Stimulated activated CD4-positive, alpha-beta T cell treated with anti-CD3 and anti-CD28 coated beads, TNF-alpha, amount 100 ng/mL, for 4 hours (primary cell): ENCODE results near the gene TXLNB.

Source experiments
- DNase-seq, 3 experiments: peaks; one replicate each; pipeline ENCODE4 v3.0.0-alpha.2; 2020; ENCODE audit warnings: low read depth in 3 of 3

Gene TXLNB

DNA sequence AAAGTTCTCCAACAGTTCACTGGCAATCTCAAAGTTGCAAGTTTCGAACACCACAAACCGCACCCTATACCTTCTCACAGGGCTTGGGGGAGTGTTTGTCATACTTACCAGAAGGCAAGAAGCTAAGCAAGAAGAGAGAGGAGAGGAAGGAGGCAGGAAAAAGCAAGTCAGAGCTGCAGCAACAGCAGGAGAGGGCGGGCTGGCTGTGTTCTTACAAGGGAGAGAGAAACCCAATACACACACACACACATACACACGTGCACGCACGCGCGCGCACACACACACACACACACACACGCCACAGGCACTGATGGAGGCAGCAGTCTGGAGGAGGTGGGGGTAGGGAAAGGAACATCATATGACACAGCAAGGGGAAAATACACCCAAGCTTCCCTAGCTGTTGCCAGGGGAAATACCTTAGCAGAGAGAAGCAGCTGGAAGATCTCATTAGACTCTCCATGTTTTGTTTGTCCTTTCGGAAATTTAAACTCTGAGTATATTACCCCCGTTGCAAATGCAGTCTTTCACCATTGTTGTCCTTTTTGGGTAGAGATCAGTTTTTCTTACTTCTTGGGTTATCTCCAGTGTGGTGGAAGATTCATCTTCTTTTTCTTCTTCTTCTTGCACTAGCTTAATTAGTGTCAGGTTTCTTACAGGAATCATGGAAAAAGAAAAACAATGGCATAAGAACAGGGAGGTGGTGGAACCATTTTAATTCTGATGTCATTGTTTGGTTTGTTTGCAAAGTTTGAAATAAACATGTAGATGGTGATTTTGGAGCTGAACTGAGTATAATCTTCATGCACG lies at the start of gene TXLNB:
Gene TXLNB, minus strand, starts transcription at position 186 of the 807 bp plus-strand sequence. CDS start 3,099 bp downstream, outside the sequence.
- peak; percentile 49 to 86 (median 69) for DNase-seq

DNA sequence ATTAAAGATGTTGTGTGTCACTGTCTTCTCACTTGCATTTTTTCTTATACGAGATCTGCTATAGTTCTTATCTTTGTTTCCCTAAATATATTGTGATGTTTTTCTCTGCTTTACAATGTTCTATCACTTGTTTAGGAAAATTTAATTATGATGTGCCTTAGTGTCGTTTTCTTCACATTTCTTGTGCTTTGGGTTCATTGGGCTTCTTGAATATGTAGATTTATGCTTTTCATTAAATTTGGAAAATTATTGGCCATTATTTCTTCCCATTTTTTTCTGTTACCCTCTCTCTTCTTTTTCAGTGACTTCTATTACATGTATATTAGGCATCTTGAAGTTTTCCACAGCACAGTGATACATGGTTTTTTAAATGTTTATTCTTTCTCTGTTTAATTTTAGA lies 49.3 kb upstream of the TXLNB start:
- DNase-seq: no peak

DNA sequence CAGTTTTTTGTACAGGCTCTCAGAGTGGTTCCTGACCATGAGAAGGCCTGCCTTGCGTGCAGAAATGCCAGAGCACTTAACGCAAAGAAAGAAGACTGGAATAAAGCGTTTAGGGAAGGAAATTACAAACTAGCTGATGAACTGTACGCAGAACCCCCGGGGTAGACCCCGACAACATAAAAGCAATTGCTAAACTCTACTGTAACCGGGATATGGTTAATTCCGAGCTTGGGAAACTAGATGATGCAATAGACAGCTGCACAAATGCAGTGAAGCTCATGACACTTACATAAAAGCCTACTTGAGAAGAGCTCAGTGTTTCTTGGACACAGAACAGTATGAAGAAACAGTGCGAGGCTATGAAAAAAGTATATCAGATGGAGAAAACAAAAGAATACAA lies 47.0 kb upstream of the TXLNB start:
- no peak for DNase-seq

DNA sequence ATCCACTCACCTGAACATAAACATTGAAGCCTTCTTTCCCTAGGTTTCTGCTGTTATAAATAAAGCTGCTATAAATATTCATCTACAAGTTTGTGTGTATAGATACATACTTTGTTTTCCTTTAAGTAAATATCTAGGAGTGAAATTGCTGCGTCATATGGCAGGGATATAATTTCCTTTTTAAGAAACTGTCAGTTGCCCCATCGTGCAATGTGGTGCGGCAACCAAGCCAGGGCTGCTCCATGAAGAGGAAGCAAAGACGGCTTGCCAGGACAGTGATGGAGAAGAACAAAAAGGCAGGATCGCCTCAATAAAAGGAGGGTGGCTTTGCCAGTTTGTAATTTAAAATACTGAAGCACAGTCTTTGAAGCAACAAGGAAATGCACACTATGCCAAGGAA lies 46.0 kb upstream of the TXLNB start:
- DNase-seq: no peak

DNA sequence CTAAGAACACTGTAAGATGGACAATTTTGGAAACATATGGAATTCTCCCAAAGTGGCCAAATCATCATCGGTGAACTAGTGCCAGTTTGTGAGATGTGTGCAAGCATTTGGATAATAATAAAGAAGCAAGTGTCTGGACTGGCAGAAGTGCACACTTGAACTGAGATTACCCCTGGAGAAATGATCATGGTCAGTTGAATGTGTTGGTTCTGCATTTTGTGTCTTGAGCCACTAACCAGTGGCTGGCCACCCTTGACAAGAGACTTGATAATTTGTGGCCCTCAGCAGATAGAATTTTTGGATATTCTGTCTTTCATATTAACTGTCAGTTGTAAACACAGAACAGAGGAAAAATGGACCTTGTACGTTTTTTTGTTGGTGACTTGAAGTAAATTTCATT lies 45.2 kb upstream of the TXLNB start:
- DNase-seq: no peak

DNA sequence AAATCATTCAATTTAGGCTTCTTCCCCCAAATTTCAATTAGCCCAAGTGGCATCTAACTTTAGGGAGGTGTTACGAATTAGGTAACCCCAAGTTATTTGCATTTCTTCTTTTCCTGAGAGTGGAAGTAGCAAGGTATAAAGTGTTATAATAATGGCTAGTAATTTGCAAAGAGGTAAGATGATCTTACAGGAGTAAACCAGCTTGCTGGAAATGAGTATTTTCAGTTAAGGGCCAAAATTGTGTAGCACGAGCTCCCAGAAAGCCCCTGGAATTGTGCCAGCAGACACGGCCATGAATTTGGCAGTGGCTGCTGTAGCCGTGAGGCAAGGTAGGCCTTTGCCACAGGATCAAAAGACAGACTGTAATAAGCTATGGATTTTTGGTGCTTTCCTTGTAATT lies 44.7 kb upstream of the TXLNB start:
- DNase-seq: no peak

DNA sequence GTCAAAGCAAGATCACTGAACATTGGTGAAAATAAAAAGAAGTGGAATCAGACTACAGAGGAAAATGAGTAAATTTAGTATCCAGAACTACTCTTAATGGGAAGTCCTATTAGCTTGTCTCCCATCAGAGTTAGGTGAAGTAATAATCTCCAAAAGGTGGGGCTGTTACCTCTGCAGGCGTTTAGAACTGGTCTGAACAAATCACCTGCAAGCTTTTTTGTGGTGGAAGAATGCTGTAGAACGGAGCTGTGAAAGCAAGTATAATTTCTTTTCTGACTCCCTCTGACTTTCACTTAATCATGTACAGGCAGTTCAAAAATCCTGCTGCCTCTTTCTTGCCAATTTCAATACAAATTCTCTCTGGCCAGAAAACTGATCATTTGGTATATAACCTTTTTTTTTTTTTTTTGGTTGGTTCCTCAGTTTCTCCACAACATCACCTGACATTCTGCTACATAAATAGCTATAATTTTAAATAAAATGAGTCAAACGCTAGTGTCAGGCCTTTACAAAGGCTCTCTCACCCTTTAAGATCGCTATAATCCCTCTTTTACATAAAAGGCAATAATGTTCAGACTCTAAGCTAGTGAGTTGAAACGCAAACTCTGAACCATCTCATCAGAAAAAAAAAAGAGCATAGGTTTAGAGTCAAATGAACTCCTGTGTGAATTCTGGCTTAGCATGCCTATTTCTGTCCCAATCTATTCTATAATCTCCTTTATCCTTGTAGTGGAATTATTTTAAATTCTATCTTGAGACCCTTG lies 43.8 kb upstream of the TXLNB start:
- DNase-seq: no peak

DNA sequence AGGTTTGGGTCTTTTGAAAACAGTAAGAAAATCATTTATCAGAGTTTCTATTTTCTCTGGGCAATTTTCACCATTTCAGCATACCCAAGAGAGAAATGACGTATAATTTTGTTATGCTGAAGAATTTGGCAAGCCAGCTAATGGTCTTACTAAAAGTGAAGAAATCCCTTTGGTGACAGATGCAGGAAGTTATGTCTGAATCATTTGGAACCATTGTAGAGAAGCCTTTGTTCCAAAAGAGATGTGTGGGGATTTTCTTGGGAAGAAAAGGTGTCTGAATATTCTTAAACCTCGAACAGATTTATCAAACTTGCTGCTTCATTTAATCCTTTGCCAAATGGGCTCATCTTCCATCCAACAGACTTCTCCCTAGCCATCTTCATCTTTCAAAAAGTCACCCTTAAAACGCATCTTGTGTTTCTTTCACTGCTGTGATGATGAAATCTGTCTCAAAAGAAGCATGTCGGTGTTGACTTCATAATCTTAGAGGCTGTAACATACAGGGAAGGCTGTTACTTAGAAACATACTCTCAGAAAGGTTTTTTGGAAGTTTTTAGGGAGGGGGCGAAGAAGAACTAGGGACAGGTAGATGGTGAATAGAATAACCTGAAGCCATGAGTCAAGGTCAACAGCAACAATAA lies 43.1 kb upstream of the TXLNB start:
- DNase-seq: no peak

DNA sequence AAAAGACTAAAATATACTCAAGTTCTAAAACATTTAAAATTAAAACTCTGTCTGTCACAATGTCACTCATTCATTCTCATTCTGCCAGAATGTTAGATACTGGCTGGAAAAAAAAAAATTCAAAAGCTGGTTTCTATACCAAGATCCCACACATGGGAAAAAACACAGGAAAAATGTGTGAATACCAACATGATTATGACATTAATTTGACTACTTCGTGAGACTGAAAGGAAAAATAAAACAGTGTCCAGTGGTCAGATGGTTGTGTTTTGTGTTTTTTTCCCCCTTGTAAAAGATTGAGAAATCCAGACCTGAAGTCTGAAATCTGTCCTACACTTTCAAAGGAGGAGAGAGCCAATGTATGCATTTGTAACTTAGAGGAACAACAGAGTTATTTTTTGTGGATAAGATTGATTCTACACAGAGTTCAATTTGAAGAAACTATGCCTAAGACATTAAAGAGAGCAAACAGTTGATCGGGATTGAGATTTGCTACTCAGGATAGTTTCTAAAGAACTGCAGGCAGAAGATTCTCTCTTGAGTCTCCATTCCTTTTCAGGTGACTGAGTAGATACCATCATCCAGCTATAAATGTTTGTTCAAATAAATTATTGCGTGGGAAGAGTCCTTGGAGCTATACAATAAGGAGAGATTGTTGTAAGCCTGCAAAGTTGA lies 39.2 kb upstream of the TXLNB start:
- DNase-seq: no peak

DNA sequence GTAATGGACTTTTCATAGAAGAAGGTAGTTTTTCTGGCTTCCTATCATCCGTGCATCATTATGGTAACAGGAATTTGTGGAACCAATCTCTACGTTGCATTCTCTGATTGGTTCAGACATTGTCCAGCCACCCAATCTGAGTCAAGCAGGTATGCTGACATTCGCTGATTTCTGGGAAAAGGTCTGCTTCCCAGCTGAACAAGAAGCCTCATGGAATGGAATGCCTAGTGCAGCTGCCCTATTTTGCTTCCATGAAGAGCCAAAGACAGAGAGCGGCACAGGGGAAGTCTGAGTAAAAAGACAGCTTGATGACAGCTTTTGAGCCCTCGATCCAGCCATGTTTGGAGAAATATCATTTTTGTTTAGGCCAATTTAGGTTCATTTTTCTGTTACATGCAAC lies 38.5 kb upstream of the TXLNB start:
- no peak for DNase-seq

DNA sequence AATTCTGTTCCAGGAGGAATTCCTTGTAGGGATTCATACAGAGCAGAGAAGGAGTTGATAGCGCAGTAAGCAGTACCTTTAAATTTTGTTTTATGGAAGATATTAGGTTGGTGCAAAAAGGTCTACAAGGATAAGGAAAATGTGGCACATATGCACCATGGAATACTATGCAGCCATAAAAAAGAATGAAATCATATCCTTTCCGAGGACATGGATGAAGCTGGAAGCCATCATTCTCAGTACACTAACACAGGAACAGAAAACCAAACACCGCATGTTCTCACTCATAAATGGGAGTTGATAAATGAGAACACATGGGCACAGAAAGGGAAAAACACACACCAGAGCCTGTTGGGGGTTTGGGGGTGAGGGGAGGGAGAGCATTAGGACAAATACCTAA lies 37.4 kb upstream of the TXLNB start:
- DNase-seq: no peak

DNA sequence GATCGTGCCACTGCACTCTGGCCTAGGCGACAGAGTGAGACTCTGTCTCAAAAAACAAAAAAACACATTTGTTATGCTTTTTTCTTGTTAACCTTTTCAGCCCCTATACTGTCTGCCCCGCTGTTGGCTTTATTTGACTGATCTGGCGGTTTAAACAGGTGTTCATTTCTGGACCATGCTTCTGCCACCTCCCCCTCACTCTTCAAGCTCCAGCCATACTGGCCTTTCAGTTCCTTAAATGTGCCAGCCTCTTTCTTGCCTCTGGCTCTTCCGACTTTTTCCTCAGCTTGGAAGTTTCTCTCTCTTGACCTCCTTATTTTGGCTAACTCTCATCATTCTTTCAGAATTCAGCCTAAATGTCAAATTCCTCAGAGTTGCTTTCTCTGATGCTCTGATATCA lies 35.2 kb upstream of the TXLNB start:
- no peak for DNase-seq

DNA sequence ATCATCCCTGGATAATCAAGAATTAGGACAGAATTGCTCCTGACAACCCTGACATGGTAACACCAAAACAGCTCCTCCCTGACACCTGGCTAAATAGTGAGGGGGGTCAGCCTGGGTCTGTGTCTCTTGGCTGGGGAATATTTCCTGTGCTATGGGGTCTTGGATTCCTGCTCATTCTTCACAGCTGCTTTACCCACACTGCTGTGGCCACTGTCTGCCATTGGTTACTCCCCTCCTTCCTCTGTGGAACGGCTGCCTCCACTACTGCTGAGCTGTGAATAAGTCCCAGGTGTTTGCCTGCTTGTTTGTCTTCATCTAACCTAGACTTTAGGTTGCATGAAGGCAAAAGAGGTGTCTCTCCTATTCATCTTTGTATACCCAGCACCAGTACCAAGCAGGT lies 33.9 kb upstream of the TXLNB start:
- DNase-seq: no peak

DNA sequence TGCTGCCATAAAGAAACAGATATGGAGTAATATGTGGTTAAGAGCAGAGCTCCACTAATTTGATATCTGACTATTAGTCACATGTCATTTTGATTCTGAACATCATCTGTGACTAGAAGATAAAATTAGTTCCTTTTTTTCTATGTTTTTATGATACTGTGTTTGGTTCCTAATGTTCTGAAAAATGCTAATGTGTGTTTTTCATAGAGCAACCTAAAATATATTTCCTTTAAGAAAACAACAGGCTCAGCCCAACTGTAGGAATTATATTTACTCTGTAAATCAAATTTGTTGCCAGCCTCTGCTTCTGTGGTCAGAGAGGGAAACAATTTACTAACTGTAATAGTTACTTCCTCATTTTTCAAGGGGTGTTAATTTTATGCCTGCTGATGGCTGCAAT lies 33.3 kb upstream of the TXLNB start:
- DNase-seq: no peak

DNA sequence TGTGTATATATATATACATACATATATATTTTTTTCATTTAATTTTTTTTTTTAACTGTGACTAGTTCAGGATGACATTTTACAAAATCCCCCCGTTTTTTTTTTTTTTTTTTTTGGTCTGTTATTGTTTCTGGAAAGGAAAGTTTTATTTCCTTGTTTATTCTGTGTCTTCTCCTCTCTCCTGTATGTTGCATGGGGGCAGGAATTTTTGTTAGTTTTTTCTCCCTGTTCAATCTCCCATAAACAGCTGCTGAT lies 32.4 kb upstream of the TXLNB start:
- DNase-seq: no peak

DNA sequence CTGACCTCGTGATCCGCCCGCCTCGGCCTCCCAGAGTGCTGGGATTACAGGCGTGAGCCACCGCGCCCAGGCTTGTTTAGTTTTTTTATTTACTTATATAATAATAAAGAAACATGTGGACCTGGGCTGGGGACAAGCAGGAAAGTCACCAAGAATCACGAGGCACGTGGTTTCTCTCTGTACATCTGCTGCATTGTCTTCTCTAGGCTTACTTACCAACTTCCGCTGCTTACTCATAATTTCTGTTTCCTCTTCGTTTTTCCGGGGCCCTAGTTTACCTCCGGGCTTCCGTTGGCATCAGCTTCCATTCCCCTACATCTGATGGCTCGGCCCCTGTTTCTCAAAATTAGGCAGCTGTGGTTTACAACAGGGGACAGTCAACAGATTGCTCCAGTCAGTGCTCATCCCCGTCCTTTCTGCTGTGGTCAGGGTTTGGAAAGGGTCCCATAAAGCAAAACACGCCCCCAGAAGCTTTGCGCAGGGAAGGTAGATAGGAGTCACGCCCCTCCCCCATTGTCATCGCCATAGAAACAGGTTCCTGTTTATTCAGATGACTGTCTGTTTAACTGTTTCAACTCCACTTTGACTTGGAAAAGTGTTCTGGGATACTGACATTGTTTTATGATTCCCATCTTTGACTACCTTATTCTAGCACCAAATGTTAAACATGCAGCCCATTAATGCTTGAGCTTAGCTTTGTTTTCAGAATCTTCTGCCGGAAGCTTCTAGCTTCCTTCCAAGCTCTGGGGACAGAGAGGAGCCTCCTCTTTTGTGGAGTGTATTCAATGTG lies 31.9 kb upstream of the TXLNB start:
- peak; percentile 44 to 64 (median 59) for DNase-seq

DNA sequence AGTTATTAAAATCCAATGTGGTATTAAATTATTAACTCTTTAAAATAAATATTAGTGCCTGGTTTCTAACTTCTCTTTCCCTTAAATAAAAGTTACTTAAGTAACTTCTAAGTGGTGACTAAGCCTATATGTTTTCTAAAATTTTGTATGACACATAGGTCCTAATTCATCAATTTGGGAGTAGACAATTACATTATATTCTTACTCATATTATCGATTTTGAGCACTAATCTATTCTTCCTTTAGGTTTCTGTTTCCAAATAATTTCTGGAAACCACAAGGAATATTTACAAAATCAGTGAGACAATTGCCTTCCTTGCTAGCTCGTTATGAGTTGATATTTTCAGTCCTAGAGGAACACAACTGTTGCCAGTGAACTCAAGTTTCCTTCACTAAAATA lies 28.3 kb upstream of the TXLNB start:
- no peak for DNase-seq

DNA sequence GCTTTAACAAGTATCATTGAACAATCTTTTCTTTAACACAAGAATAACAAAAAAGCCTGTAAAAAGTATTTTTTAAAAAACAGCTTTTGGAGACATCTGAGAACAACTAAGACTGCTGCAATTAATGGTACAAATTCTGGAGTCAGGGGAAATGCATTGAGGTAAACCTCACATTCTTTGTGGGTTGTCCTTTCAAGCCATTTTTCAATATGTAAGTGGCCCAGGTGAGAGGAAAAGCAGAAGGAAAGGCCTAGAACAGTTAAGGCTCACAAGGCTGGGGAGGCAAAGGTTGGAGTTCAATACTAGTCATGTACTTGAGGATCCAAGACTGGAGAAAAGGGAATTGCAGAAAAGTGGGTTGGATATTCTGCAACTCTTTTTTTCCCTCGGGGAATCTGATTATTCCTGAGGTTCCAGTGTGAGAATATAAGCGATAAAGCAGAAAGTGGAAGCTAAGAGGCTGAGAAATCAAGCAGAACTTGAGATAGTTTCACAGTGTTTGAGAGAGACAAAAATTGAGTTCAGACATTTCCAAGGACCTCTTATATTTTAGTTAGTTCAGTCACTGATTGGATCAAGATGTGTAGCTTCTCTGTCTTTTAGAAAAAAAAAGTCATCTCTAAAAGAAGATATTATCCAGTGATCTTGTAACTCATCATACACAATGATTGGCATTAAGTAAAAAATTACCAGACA lies 25.0 kb upstream of the TXLNB start:
- no peak for DNase-seq

DNA sequence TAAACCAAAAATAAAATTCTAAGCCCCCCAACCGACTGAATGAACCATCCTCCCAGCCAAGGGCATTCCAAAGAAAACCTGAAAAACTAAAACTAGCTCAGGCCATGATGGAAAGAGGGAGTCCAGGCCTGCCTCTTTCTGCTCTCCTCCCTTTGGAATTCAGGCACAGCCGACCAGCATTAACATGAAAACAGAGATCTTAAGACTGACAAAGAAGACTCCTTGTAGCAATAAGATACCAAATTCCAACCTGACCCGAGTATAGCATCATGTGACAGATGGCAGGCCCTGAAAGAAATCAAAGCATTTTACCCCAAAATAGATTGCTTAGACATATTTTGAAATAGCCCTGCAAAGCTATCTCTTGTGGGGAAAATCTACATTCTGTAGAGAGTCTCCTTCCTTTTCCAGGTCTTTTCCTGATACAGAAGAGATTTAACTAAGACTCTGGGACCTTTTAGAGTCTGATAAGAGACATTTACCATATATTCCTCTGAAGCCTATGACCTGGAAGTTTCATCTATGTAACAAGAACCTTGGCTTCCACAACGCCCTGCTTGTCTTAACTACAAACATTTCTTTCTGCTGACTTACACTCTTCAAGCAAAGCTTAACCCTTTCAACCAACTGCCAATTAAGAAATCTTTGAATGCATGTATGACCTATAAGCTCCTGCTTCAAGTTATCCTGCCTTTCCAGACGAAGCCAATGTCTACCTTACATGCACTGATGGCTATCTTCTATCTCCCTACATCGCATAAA lies 22.2 kb upstream of the TXLNB start:
- DNase-seq: no peak

DNA sequence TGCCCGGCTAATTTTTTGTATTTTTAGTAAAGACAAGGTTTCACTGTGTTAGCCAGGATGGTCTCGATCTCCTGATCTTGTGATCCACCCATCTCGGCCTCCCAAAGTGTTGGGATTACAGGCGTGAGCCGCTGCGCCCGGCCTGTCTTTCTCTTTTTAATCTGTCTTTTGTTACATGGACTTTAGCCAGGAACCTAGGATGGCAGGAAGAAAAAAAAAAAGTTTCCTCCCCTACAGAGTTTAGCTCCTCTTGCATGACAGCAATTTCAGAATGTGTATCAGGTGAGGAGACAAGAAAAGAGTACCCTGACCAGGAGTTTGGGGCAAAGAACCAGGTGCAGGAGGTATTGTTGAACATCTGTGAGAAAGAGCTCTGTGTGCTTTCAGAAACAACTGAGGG lies 21.4 kb upstream of the TXLNB start:
- DNase-seq: no peak
